ENCODE measurements around the gene UPF2. TPM values are rescaled to one million over a fixed set of nuclear protein-coding genes. Genes with fewer than 3 reads are reported as not detected.

The UPF2 gene
- total and polyA plus RNA-seq, 2 of the 13 experiments (the other 11 are each of a cell fraction or from before 2014, with no cell fraction given): 6.2 to 14.5 TPM

DNA sequence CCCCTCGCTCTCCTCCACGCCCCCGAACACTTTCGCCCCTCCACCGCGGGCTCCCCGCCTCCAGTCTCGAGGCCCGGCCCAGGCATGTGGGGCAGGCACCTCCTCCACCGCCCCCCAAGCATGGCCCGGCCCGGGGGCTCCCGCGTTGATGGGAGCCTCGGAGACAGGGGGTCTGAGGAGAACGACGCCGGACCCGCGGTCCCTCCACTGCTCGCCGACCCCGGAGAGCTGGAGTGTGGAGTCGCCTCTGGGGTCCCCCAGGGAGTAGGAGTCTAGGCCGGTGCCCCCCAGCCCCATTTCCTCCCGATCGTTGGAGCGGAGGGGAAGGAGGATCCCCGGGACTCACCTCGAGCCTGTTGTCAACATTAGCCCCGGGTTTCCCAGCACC lies 206 bp downstream of the UPF2 start (continued):
- TF ChIP-seq KLF15 (CRISPR knock-in tag; IDR thresholded peaks at IDR 0.05; ENCODE audit: borderline replicate concordance): no peak
- no peak for TF ChIP-seq ZNF180 (CRISPR knock-in tag; IDR thresholded peaks at IDR 0.05; ENCODE audit: borderline replicate concordance, low read depth)
- TF ChIP-seq, protein P1, sequence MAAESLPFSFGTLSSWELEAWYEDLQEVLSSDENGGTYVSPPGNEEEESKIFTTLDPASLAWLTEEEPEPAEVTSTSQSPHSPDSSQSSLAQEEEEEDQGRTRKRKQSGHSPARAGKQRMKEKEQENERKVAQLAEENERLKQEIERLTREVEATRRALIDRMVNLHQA (CRISPR knock-in tag; IDR thresholded peaks at IDR 0.05): no peak
- no peak for TF ChIP-seq ZNF432 (CRISPR knock-in tag; IDR thresholded peaks at IDR 0.05; ENCODE audit: borderline replicate concordance)
- no peak for TF ChIP-seq ZNF839 (CRISPR knock-in tag; IDR thresholded peaks at IDR 0.05; ENCODE audit: borderline replicate concordance)
- TF ChIP-seq AKAP8 (CRISPR knock-in tag; IDR thresholded peaks at IDR 0.05): no peak
- TF ChIP-seq ZNF614 (CRISPR knock-in tag; IDR thresholded peaks at IDR 0.05; ENCODE audit: borderline replicate concordance): no peak
- TF ChIP-seq HNRNPK (IDR thresholded peaks at IDR 0.05; ENCODE audit: low read depth, low read length, poor library complexity, severe bottlenecking): peak; percentile 65
- TF ChIP-seq TBL1XR1 (IDR thresholded peaks at IDR 0.05; ENCODE audit: borderline replicate concordance, low read length, partially characterized antibody): no peak
- no peak for TF ChIP-seq ZNF781 (CRISPR knock-in tag; IDR thresholded peaks at IDR 0.05; ENCODE audit: borderline replicate concordance, not compliant biosample characterization)
- TF ChIP-seq ZEB1 (IDR thresholded peaks at IDR 0.05; ENCODE audit: insufficient replicate concordance, low read depth): no peak
- TF ChIP-seq CREBL2 (CRISPR knock-in tag; IDR thresholded peaks at IDR 0.05; ENCODE audit: borderline replicate concordance): no peak
- no peak for TF ChIP-seq BRD4 (CRISPR knock-in tag; IDR thresholded peaks at IDR 0.05)
- TF ChIP-seq PRDM10 (CRISPR knock-in tag; IDR thresholded peaks at IDR 0.05; ENCODE audit: low read depth): no peak
- no peak for TF ChIP-seq ZNF776 (CRISPR knock-in tag; IDR thresholded peaks at IDR 0.05)
- TF ChIP-seq, protein P2, sequence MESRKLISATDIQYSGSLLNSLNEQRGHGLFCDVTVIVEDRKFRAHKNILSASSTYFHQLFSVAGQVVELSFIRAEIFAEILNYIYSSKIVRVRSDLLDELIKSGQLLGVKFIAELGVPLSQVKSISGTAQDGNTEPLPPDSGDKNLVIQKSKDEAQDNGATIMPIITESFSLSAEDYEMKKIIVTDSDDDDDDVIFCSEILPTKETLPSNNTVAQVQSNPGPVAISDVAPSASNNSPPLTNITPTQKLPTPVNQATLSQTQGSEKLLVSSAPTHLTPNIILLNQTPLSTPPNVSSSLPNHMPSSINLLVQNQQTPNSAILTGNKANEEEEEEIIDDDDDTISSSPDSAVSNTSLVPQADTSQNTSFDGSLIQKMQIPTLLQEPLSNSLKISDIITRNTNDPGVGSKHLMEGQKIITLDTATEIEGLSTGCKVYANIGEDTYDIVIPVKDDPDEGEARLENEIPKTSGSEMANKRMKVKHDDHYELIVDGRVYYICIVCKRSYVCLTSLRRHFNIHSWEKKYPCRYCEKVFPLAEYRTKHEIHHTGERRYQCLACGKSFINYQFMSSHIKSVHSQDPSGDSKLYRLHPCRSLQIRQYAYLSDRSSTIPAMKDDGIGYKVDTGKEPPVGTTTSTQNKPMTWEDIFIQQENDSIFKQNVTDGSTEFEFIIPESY (CRISPR knock-in tag; IDR thresholded peaks at IDR 0.05): no peak
- no peak for TF ChIP-seq PAX8 (CRISPR knock-in tag; IDR thresholded peaks at IDR 0.05; ENCODE audit: borderline replicate concordance)
- TF ChIP-seq MXD1 (CRISPR knock-in tag; IDR thresholded peaks at IDR 0.05): no peak
- TF ChIP-seq, protein P3, sequence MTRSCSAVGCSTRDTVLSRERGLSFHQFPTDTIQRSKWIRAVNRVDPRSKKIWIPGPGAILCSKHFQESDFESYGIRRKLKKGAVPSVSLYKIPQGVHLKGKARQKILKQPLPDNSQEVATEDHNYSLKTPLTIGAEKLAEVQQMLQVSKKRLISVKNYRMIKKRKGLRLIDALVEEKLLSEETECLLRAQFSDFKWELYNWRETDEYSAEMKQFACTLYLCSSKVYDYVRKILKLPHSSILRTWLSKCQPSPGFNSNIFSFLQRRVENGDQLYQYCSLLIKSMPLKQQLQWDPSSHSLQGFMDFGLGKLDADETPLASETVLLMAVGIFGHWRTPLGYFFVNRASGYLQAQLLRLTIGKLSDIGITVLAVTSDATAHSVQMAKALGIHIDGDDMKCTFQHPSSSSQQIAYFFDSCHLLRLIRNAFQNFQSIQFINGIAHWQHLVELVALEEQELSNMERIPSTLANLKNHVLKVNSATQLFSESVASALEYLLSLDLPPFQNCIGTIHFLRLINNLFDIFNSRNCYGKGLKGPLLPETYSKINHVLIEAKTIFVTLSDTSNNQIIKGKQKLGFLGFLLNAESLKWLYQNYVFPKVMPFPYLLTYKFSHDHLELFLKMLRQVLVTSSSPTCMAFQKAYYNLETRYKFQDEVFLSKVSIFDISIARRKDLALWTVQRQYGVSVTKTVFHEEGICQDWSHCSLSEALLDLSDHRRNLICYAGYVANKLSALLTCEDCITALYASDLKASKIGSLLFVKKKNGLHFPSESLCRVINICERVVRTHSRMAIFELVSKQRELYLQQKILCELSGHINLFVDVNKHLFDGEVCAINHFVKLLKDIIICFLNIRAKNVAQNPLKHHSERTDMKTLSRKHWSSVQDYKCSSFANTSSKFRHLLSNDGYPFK (CRISPR knock-in tag; IDR thresholded peaks at IDR 0.05; ENCODE audit: borderline replicate concordance): no peak
- TF ChIP-seq RBM39 (IDR thresholded peaks at IDR 0.05; ENCODE audit: low read depth, low read length, poor library complexity, severe bottlenecking): peak; percentile 37
